Peyer's patch (tissue), 4 donors: ENCODE measurements around the gene RSRC1. TPM values are rescaled to one million over a fixed set of nuclear protein-coding genes. Genes with fewer than 3 reads are reported as not detected.

ENCODE experiments used
- DNase-seq, 3 donors: peaks; one replicate each; pipeline ENCODE4 v3.0.0-alpha.2; 2017 to 2019
- H3K27ac ChIP-seq, 4 donors: fragments of 200-600 bp; sonication (generic); one replicate each; pipeline ENCODE4 v1.5.1; 2016 to 2019
- H3K27me3 ChIP-seq, 2 donors: fragments of 200-600 bp; sonication (generic); one replicate each; pipeline ENCODE4 v1.5.1; 2019
- H3K36me3 ChIP-seq, 3 donors: fragments of 200-600 bp; sonication (generic); one replicate each; pipeline ENCODE4 v1.5.1; 2016 to 2019
- H3K4me1 ChIP-seq, 4 donors: fragments of 200-600 bp; sonication (generic); one replicate each; pipeline ENCODE4 v1.5.1; 2016 to 2019
- H3K4me3 ChIP-seq, 4 donors: fragments of 200-600 bp; sonication (generic); 1 replicate in 3 of 4; 2 replicates in 1 of 4; pipeline ENCODE4 v1.5.1; 2016 to 2019; ENCODE audit warnings: mild to moderate bottlenecking in 1 of 4
- H3K9me3 ChIP-seq, 4 donors: fragments of 200-600 bp; sonication (generic); one replicate each; pipeline ENCODE4 v1.5.1; 2016 to 2019; ENCODE audit warnings: mild to moderate bottlenecking in 1 of 4
- CTCF ChIP-seq, 6 experiments: fragments of 450-650 bp in 4 of 6; fragments of 200-600 bp in 2 of 6; sonication (generic) in 1 of 6; IDR thresholded peaks; one replicate each; pipeline ENCODE4 v1.5.1; 2017 to 2019; ENCODE audit warnings: antibody characterized with exemption in 6 of 6, mild to moderate bottlenecking in 3 of 6, moderate library complexity in 1 of 6
- POLR2A ChIP-seq, 2 donors: fragments of 450-650 bp; IDR thresholded peaks; one replicate each; pipeline ENCODE4 v1.5.1; 2017; ENCODE audit warnings: antibody characterized with exemption in 2 of 2, mild to moderate bottlenecking in 2 of 2, moderate library complexity in 2 of 2
- total RNA-seq, 4 donors: library from RNA; depleted of rRNA; stranded (reverse); fragments of >200 nt; gene quantifications; one replicate each; pipeline ENCODE4 v1.1.0, GENCODE V29; 2016

Gene RSRC1
- total RNA-seq, 4 donors from 2014 or later, result 12.4 to 152 (median 29.4) TPM

- no peak for TF ChIP-seq CTCF (IDR thresholded peaks at IDR 0.05)
- no peak for TF ChIP-seq POLR2A (IDR thresholded peaks at IDR 0.05)
- no peaks in the 10 kb centered on the region for H3K27me3 ChIP-seq
- peaks cover 0 to 3% (median 0%) of the 10 kb centered on the region in 4 donors for H3K9me3 ChIP-seq
Measured at GRCh38 chr3:158248261-158248660, 138.4 kb downstream of the RSRC1 start.

GRCh38 chr3:158249183-158249582 lies 139.3 kb downstream of the RSRC1 start:
- Histone ChIP-seq H3K27ac (no peak overlapping the region), H3K27me3 (no peaks in the 10 kb centered on the region), H3K4me1 (no peaks in the 10 kb centered on the region), H3K9me3 (peaks cover 0 to 3% (median 0%) of the 10 kb centered on the region in 4 donors), H3K4me3 (no peak overlapping the region), H3K36me3 (no peaks in the 10 kb centered on the region)
- DNase-seq, result no peak
- no peak for TF ChIP-seq CTCF (IDR thresholded peaks at IDR 0.05)
- no peak for TF ChIP-seq POLR2A (IDR thresholded peaks at IDR 0.05)

More at GRCh38 chr3:158248261-158248660, 138.4 kb downstream of the RSRC1 start:
- no peak overlapping the region for H3K4me3 ChIP-seq
- no peak overlapping the region for H3K27ac ChIP-seq
- H3K36me3 ChIP-seq, result no peaks in the 10 kb centered on the region
- H3K4me1 ChIP-seq, result no peaks in the 10 kb centered on the region
- DNase-seq, result no peak

GRCh38 chr3:158258619-158259018 lies 148.7 kb downstream of the RSRC1 start:
- Histone ChIP-seq H3K4me3 (no peak overlapping the region), H3K27me3 (no peaks in the 10 kb centered on the region), H3K4me1 (no peaks in the 10 kb centered on the region), H3K36me3 (no peaks in the 10 kb centered on the region), H3K9me3 (no peaks in the 10 kb centered on the region), H3K27ac (no peak overlapping the region)
- no peak for DNase-seq
- no peak for TF ChIP-seq CTCF (IDR thresholded peaks at IDR 0.05)
- TF ChIP-seq POLR2A (IDR thresholded peaks at IDR 0.05), result no peak

- Histone ChIP-seq H3K27me3 (no peaks in the 10 kb centered on the region), H3K36me3 (no peaks in the 10 kb centered on the region), H3K4me1 (no peaks in the 10 kb centered on the region), H3K4me3 (no peak overlapping the region), H3K9me3 (peaks cover 0 to 3% (median 0%) of the 10 kb centered on the region in 4 donors), H3K27ac (no peak overlapping the region)
- no peak for DNase-seq
- TF ChIP-seq POLR2A (IDR thresholded peaks at IDR 0.05) (no peak), CTCF (IDR thresholded peaks at IDR 0.05) (no peak)
Measured at GRCh38 chr3:158260392-158260791, 150.5 kb downstream of the RSRC1 start.

GRCh38 chr3:158261371-158261991 lies 151.6 kb downstream of the RSRC1 start:
- H3K9me3 ChIP-seq, result peaks cover 0 to 5% (median under 1%) of the 10 kb centered on the region in 4 donors
- no peaks in the 10 kb centered on the region for H3K36me3 ChIP-seq
- no peak for DNase-seq
- no peaks in the 10 kb centered on the region for H3K27me3 ChIP-seq
- no peaks in the 10 kb centered on the region for H3K4me1 ChIP-seq
- no peak overlapping the region for H3K4me3 ChIP-seq
- TF ChIP-seq CTCF (IDR thresholded peaks at IDR 0.05) (peak in 1 of 6 experiments; percentile 2), POLR2A (IDR thresholded peaks at IDR 0.05) (no peak)
- H3K27ac ChIP-seq, result no peak overlapping the region
